Vagina (tissue), 2 donors: Measurements from ENCODE around the gene TCHP. TPM values are rescaled to one million over a fixed set of nuclear protein-coding genes. Genes with fewer than 3 reads are reported as not detected.

Experiments used
- DNase-seq, 2 donors: peaks; one replicate each; pipeline ENCODE4 v3.0.0-alpha.2; 2017; ENCODE audit errors: extremely low spot score in 2 of 2
- H3K27ac ChIP-seq: fragments of 200-600 bp; sonication (generic); one replicate; pipeline ENCODE4 v1.5.1; 2019
- H3K27me3 ChIP-seq: fragments of 200-600 bp; sonication (generic); one replicate; pipeline ENCODE4 v1.5.1; 2019
- H3K36me3 ChIP-seq, 2 donors: fragments of 200-600 bp; sonication (generic); one replicate each; pipeline ENCODE4 v1.5.1; 2017 to 2019
- H3K4me1 ChIP-seq: fragments of 200-600 bp; sonication (generic); one replicate; pipeline ENCODE4 v1.5.1; 2019
- H3K4me3 ChIP-seq, 2 donors: fragments of 200-600 bp; sonication (generic); 1 replicate in 1 of 2; 2 replicates in 1 of 2; pipeline ENCODE4 v1.5.1; 2016 to 2019
- H3K9me3 ChIP-seq: fragments of 200-600 bp; sonication (generic); one replicate; pipeline ENCODE4 v1.5.1; 2019
- CTCF ChIP-seq, 3 experiments: fragments of 450-650 bp in 2 of 3; fragments of 200-600 bp in 1 of 3; sonication (generic) in 1 of 3; IDR thresholded peaks; one replicate each; pipeline ENCODE4 v1.5.1; 2017 to 2019; ENCODE audit warnings: antibody characterized with exemption in 3 of 3, mild to moderate bottlenecking in 2 of 3, moderate library complexity in 2 of 3
- POLR2A ChIP-seq, 2 donors: fragments of 450-650 bp; IDR thresholded peaks; one replicate each; pipeline ENCODE4 v1.6.1; 2017; ENCODE audit warnings: antibody characterized with exemption in 2 of 2, mild to moderate bottlenecking in 2 of 2, moderate library complexity in 2 of 2
- POLR2AphosphoS5 ChIP-seq, 2 donors: sonication (generic); formaldehyde crosslinking; IDR thresholded peaks; one replicate each; pipeline ENCODE4 v1.9.0; 2017; ENCODE audit warnings: antibody characterized with exemption in 2 of 2, mild to moderate bottlenecking in 2 of 2, low read depth in 1 of 2; ENCODE audit not compliant: insufficient read depth in 1 of 2
- intact Hi-C: fragments of 100-400 bp; cut with DNase I; formaldehyde crosslinking; loops from one replicate; pipeline ENCODE4 v1.15.1; 2023
- total RNA-seq: library from RNA; depleted of rRNA; stranded (reverse); fragments of >200 nt; gene quantifications from one replicate; pipeline ENCODE4 v1.2.3, GENCODE V29; 2016

TCHP gene
- total RNA-seq, 1 donor from 2014 or later, result 21.1 TPM

DNA sequence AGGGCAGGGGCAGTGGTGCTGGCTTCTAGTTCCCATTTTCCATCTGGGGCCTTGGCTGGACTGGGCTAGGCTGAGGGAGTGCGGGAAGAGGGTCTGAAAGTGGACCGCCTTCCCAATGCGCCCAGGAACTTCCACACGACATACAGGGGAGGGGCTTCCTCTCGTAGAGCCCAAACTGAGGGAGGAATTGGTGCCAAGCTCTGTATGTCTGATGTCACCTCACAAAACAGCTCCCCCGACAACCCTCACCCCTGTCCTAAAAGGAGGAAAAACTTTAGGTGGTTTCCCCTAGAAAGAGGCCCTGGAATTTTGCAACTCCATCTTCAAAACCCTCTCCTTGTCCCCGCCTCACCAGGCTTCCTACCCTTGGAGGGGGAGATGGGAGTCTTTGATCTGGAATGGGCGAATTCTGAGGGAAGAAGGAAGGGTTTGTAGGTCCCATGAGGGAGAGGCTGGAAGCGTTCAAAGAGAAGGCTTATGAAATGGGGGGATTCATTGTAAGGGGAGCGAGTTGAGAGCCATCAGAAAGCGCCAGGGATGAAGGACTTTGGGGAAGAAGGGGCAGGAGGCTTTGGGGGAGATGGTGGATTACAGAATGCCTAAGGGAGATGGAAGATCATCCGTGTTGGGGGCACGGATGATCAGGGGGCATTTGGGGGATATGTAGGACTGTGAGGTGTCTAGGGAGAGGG is 20.6 kb upstream of the TCHP start:
- no peak for TF ChIP-seq CTCF (IDR thresholded peaks at IDR 0.05)
- TF ChIP-seq POLR2AphosphoS5 (IDR thresholded peaks at IDR 0.05; ENCODE audit: insufficient read depth in 1 of 2, low read depth in 1 of 2), result no peak
- TF ChIP-seq POLR2A (IDR thresholded peaks at IDR 0.05), result no peak

GRCh38 chr12:109880043-109880931 is 19.8 kb upstream of the TCHP start, which contains the start of gene GLTP:
TSS of gene GLTP (minus strand) at chr12:109880541. CDS start at chr12:109880374, 167 bp downstream.
- Histone ChIP-seq H3K4me3 (peak within 1 kb of the TSS; percentile 89 to 94), H3K4me1 (peaks cover 48% of the 10 kb centered on the region), H3K27me3 (no peaks in the 10 kb centered on the region), H3K9me3 (no peaks in the 10 kb centered on the region), H3K36me3 (no peaks in the 10 kb centered on the region), H3K27ac (peak within 1 kb of the TSS; percentile 89)
- no peak for DNase-seq
- TF ChIP-seq POLR2A (IDR thresholded peaks at IDR 0.05), result peak in 1 of 2 donors; percentile 45
- TF ChIP-seq CTCF (IDR thresholded peaks at IDR 0.05), result no peak
- TF ChIP-seq POLR2AphosphoS5 (IDR thresholded peaks at IDR 0.05; ENCODE audit: insufficient read depth in 1 of 2, low read depth in 1 of 2), result no peak
- intact Hi-C loops, result no loop called here

More for the DNA sequence above, 20.6 kb upstream of the TCHP start:
- intact Hi-C loops, result loop anchor here (5.0 kb wide), 1 partner anchor 72 kb away; no protein-coding TSS in a partner anchor
- Histone ChIP-seq H3K27ac (peak overlapping the region; percentile 89), H3K9me3 (no peaks in the 10 kb centered on the region), H3K36me3 (no peaks in the 10 kb centered on the region), H3K4me3 (peak overlapping the region; percentile 89 to 94), H3K4me1 (peaks cover 55% of the 10 kb centered on the region), H3K27me3 (no peaks in the 10 kb centered on the region)
- no peak for DNase-seq

DNA sequence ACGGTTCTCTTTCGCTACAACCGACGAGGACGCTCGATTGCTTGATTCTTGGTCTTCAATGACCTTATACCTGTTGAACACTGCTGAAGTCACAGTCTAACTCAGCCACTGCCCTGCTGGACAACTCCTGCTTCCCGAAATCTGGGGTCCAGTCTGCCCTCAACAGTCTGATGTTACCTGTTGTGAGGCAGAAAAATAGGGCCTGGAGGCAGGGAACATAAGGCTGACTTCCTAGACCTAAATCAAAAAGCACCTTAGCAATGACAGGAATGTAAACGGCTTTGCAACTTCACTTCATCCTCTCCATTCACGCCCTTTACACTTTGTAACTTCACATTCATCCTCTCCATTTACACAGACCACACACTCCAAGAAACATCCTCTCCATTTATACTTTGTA is 19.1 kb upstream of the TCHP start:
- DNase-seq, result no peak
- Histone ChIP-seq H3K36me3 (no peaks in the 10 kb centered on the region), H3K27me3 (no peaks in the 10 kb centered on the region), H3K4me1 (peaks cover 41% of the 10 kb centered on the region), H3K4me3 (peak overlapping the region; percentile 89 to 94), H3K9me3 (no peaks in the 10 kb centered on the region), H3K27ac (peak overlapping the region; percentile 54)
- TF ChIP-seq POLR2AphosphoS5 (IDR thresholded peaks at IDR 0.05; ENCODE audit: insufficient read depth in 1 of 2, low read depth in 1 of 2), result no peak
- intact Hi-C loops, result no loop called here

DNA sequence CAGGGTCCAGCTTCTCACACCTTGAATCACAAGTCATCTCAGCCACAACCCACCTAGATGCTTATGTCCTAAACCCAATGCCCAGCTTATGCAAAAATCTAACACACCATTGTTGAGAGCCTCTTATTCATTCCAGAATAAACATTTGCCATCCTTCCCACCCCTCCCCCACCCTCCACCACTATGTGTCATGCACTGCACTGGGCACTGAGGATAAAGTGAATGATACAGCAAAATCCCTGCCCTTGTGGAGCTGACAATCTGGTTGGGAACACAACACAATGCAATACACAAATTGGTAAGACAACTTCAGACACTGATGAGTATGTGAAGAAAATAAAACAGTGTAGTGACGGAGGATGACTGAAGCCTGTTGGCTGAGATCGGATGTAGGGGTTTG is 18.3 kb upstream of the TCHP start:
- Histone ChIP-seq H3K4me3 (no peak overlapping the region), H3K27me3 (no peaks in the 10 kb centered on the region), H3K9me3 (no peaks in the 10 kb centered on the region), H3K4me1 (peaks cover 40% of the 10 kb centered on the region), H3K27ac (peak overlapping the region; percentile 54), H3K36me3 (no peaks in the 10 kb centered on the region)
- TF ChIP-seq POLR2A (IDR thresholded peaks at IDR 0.05) (no peak), CTCF (IDR thresholded peaks at IDR 0.05) (no peak), POLR2AphosphoS5 (IDR thresholded peaks at IDR 0.05; ENCODE audit: insufficient read depth in 1 of 2, low read depth in 1 of 2) (no peak)
- no peak for DNase-seq
- intact Hi-C loops, result no loop called here

- H3K27ac ChIP-seq, result no peak overlapping the region
- TF ChIP-seq CTCF (IDR thresholded peaks at IDR 0.05), result no peak
- no peak for TF ChIP-seq POLR2A (IDR thresholded peaks at IDR 0.05)
- no peak for TF ChIP-seq POLR2AphosphoS5 (IDR thresholded peaks at IDR 0.05; ENCODE audit: insufficient read depth in 1 of 2, low read depth in 1 of 2)
- intact Hi-C loops, result no loop called here
These were observed 16.6 kb upstream of the TCHP start for GRCh38 chr12:109883461-109883860.

More at GRCh38 chr12:109883461-109883860, 16.6 kb upstream of the TCHP start:
- H3K36me3 ChIP-seq, result no peaks in the 10 kb centered on the region
- DNase-seq, result no peak
- H3K4me1 ChIP-seq, result peaks cover 32% of the 10 kb centered on the region
- H3K27me3 ChIP-seq, result no peaks in the 10 kb centered on the region
- H3K4me3 ChIP-seq, result no peak overlapping the region
- no peaks in the 10 kb centered on the region for H3K9me3 ChIP-seq
